NCI-H524 treated with DMSO at 0.1 percent for 48 hours (cell line): ENCODE results near the gene TOR2A.

ENCODE experiments used
- DNase-seq: peaks from one replicate; lab custom pipeline; 2025; lab: John Stamatoyannopoulos, UW

The TOR2A gene

GRCh38 chr9:127720031-127720864 lies 14.8 kb downstream of the TOR2A start:
- no peak for DNase-seq

GRCh38 chr9:127717766-127718165 lies 17.3 kb downstream of the TOR2A start:
- no peak for DNase-seq

- no peak for DNase-seq
Observed at GRCh38 chr9:127716412-127716811, 18.7 kb downstream of the TOR2A start.

- DNase-seq, result peak; percentile 89
Observed at GRCh38 chr9:127715470-127716337, 19.4 kb downstream of the TOR2A start, which contains the start of the genes PTRH1 and TTC16. Gene PTRH1, minus strand, starts transcription at chr9:127715663. Its CDS starts 24 bp downstream, at chr9:127715639. Gene TTC16, plus strand, starts transcription at chr9:127716079. Its CDS starts 67 bp downstream, at chr9:127716146.

GRCh38 chr9:127714951-127715469 lies 20.1 kb downstream of the TOR2A start:
- no peak for DNase-seq

GRCh38 chr9:127714020-127714750 lies 20.9 kb downstream of the TOR2A start:
- DNase-seq, result no peak

GRCh38 chr9:127712867-127713266 lies 22.2 kb downstream of the TOR2A start:
- no peak for DNase-seq

GRCh38 chr9:127712371-127712770 lies 22.7 kb downstream of the TOR2A start:
- DNase-seq, result no peak

- no peak for DNase-seq
Observed at GRCh38 chr9:127711831-127712274, 23.2 kb downstream of the TOR2A start.

- no peak for DNase-seq
Observed at GRCh38 chr9:127711226-127711701, 23.8 kb downstream of the TOR2A start.

GRCh38 chr9:127710204-127710783 lies 24.8 kb downstream of the TOR2A start:
- no peak for DNase-seq

GRCh38 chr9:127708952-127709587 lies 26.0 kb downstream of the TOR2A start:
- DNase-seq, result no peak

GRCh38 chr9:127707766-127708165 lies 27.3 kb downstream of the TOR2A start:
- no peak for DNase-seq

- DNase-seq, result no peak
Observed at GRCh38 chr9:127706836-127707241, 28.3 kb downstream of the TOR2A start, which contains the start of gene CFAP157. Gene CFAP157, plus strand, starts transcription at chr9:127706988. Its CDS starts 44 bp downstream, at chr9:127707032.

GRCh38 chr9:127705577-127706379 lies 29.3 kb downstream of the TOR2A start:
- no peak for DNase-seq

- no peak for DNase-seq
Observed at GRCh38 chr9:127703289-127703946, 31.7 kb downstream of the TOR2A start.

- no peak for DNase-seq
Observed at GRCh38 chr9:127700594-127701255, 34.4 kb downstream of the TOR2A start.

GRCh38 chr9:127700140-127700539 lies 35.0 kb downstream of the TOR2A start:
- DNase-seq, result no peak
